Head of caudate nucleus (tissue), 42 donors: Measurements from ENCODE around the gene ERMP1.
A peak's percentile ranks its signal among the peaks of the same experiment; 100 is the strongest.
"Not testable (repeated sequence)": the region's sequence is repeated elsewhere in the genome, so short reads cannot be mapped to it uniquely, and the experiment has no call there.

Experiments used
- DNase-seq, 42 donors: peaks; one replicate each; pipeline versions ENCODE4 v3.0.0 to v3.0.0-alpha.2; 2020 to 2021; ENCODE audit warnings: mixed read lengths in 7 of 42
- intact Hi-C: fragments of 100-400 bp; cut with DNase I; formaldehyde crosslinking; loops from one replicate; pipeline ENCODE4 v1.15.0; 2022

Gene ERMP1

GRCh38 chr9:5791870-5792269 is 41.0 kb downstream of the ERMP1 start:
- no peak for DNase-seq
- intact Hi-C loops, result no loop called here

- no peak for DNase-seq
- intact Hi-C loops, result no loop called here
These were observed 42.0 kb downstream of the ERMP1 start for GRCh38 chr9:5790923-5791322.

GRCh38 chr9:5789489-5789888 is 43.4 kb downstream of the ERMP1 start:
- DNase-seq, result no peak
- intact Hi-C loops, result no loop called here

GRCh38 chr9:5787759-5788302 is 45.1 kb downstream of the ERMP1 start:
- no peak for DNase-seq
- intact Hi-C loops, result no loop called here

GRCh38 chr9:5787220-5787619 is 45.7 kb downstream of the ERMP1 start:
- DNase-seq, result no peak
- intact Hi-C loops, result no loop called here

GRCh38 chr9:5786370-5787127 is 46.4 kb downstream of the ERMP1 start:
- intact Hi-C loops, result no loop called here
- peak in 29 of 42 donors; percentile 9 to 75 (median 38) for DNase-seq

- no peak for DNase-seq
- intact Hi-C loops, result no loop called here
These were observed 48.2 kb downstream of the ERMP1 start for GRCh38 chr9:5784526-5785315.

GRCh38 chr9:5783982-5784381 is 48.9 kb downstream of the ERMP1 start:
- intact Hi-C loops, result no loop called here
- DNase-seq, result no peak

GRCh38 chr9:5783420-5783819 is 49.5 kb downstream of the ERMP1 start:
- DNase-seq, intact Hi-C loops: not testable (repeated sequence)

GRCh38 chr9:5779705-5780218 is 53.2 kb downstream of the ERMP1 start:
- intact Hi-C loops, result not testable (repeated sequence)

GRCh38 chr9:5778805-5779204 is 54.1 kb downstream of the ERMP1 start:
- DNase-seq, result no peak
- intact Hi-C loops, result no loop called here

More at GRCh38 chr9:5779705-5780218, 53.2 kb downstream of the ERMP1 start:
- not testable (repeated sequence) for DNase-seq

- intact Hi-C loops, result no loop called here
- no peak for DNase-seq
These were observed 59.5 kb downstream of the ERMP1 start for GRCh38 chr9:5773324-5773999.

- intact Hi-C loops, result no loop called here
- DNase-seq, result no peak
These were observed 64.7 kb downstream of the ERMP1 start for GRCh38 chr9:5767968-5768932.

GRCh38 chr9:5764130-5764868 is 68.6 kb downstream of the ERMP1 start:
- DNase-seq, result no peak
- intact Hi-C loops, result no loop called here

GRCh38 chr9:5762421-5762820 is 70.5 kb downstream of the ERMP1 start:
- no peak for DNase-seq
- intact Hi-C loops, result no loop called here

GRCh38 chr9:5760338-5760737 is 72.6 kb downstream of the ERMP1 start:
- intact Hi-C loops, result no loop called here
- DNase-seq, result no peak

GRCh38 chr9:5756633-5757032 is 76.3 kb downstream of the ERMP1 start:
- DNase-seq, result no peak
- intact Hi-C loops, result no loop called here

- intact Hi-C loops, result no loop called here
- no peak for DNase-seq
These were observed 82.3 kb downstream of the ERMP1 start for GRCh38 chr9:5750569-5750968.
